Activated CD8-positive, alpha-beta T cell treated with anti-CD3 and anti-CD28 coated beads, Interleukin-2, amount 10 ng/mL, durations not matched to agents 7 days and 5 days (primary cell): ENCODE results near the gene ARPC1A. TPM values are rescaled to one million over a fixed set of nuclear protein-coding genes. Genes with fewer than 3 reads are reported as not detected.

Experiments
- total RNA-seq, 2 experiments: library from RNA; stranded (reverse); gene quantifications; one replicate each; pipeline ENCODE4 v1.2.3, GENCODE V29; 2021

ARPC1A gene
- total RNA-seq, 2 experiments from 2014 or later: 51.4 to 56.1 TPM

Other genes with a start within 250 kb of the ARPC1A start
- 10 to 100 TPM; 10.3 to 10.4 TPM for gene SMURF1, start 181.8 kb upstream of the ARPC1A start, total RNA-seq
- gene KPNA7, start 117.8 kb upstream of the ARPC1A start, total RNA-seq: not detected
- not detected for gene MYH16, start 53.1 kb upstream of the ARPC1A start, total RNA-seq
- gene ARPC1B, start 48.8 kb downstream of the ARPC1A start, total RNA-seq: 100 to 1,000 TPM; 408 to 412 TPM
- gene PDAP1, start 82.7 kb downstream of the ARPC1A start, total RNA-seq: 100 to 1,000 TPM; 104 TPM
- 100 to 1,000 TPM; 101 to 110 TPM for gene BUD31, start 83.1 kb downstream of the ARPC1A start, total RNA-seq
- gene PTCD1, start 112.9 kb downstream of the ARPC1A start, total RNA-seq: 10 to 100 TPM; 10.9 to 13.4 TPM
- 10 to 100 TPM; 64.0 to 65.8 TPM for gene CPSF4, start 113.0 kb downstream of the ARPC1A start, total RNA-seq
- gene ATP5MF, start 140.3 kb downstream of the ARPC1A start, total RNA-seq: 100 to 1,000 TPM; 437 to 479 TPM
- gene ZNF789, start 147.0 kb downstream of the ARPC1A start, total RNA-seq: 10 to 100 TPM; 21.5 to 24.2 TPM
- 10 to 100 TPM; 48.3 to 58.1 TPM for gene ZNF394, start 174.4 kb downstream of the ARPC1A start, total RNA-seq
- 10 to 100 TPM; 13.9 TPM for gene ZKSCAN5, start 178.8 kb downstream of the ARPC1A start, total RNA-seq
- 1 to 10 TPM; 5.1 to 5.4 TPM for gene FAM200A, start 226.2 kb downstream of the ARPC1A start, total RNA-seq
- 100 to 1,000 TPM; 101 to 108 TPM for gene ZNF655, start 232.7 kb downstream of the ARPC1A start, total RNA-seq